GM19099 (cell line): ENCODE measurements around the gene CMTM4.

Source experiments
- POLR2A ChIP-seq: IDR thresholded peaks from 3 replicates; pipeline ENCODE4 v1.6.1; 2011; ENCODE audit warnings: low read depth; ENCODE audit not compliant: insufficient read length; ENCODE audit errors: extremely low read depth

The CMTM4 gene

GRCh38 chr16:66616592-66616991 is 80.0 kb downstream of the CMTM4 start:
- TF ChIP-seq POLR2A, result no peak

GRCh38 chr16:66616169-66616568 is 80.4 kb downstream of the CMTM4 start:
- no peak for TF ChIP-seq POLR2A

GRCh38 chr16:66614161-66614802 is 82.3 kb downstream of the CMTM4 start:
- TF ChIP-seq POLR2A, result no peak

GRCh38 chr16:66612422-66612821 is 84.1 kb downstream of the CMTM4 start:
- no peak for TF ChIP-seq POLR2A

GRCh38 chr16:66610111-66610820 is 86.3 kb downstream of the CMTM4 start:
- no peak for TF ChIP-seq POLR2A

GRCh38 chr16:66609139-66609510 is 87.4 kb downstream of the CMTM4 start:
- no peak for TF ChIP-seq POLR2A

- no peak for TF ChIP-seq POLR2A
These were observed 88.1 kb downstream of the CMTM4 start for GRCh38 chr16:66608241-66609138.

GRCh38 chr16:66605979-66606751 is 90.4 kb downstream of the CMTM4 start:
- no peak for TF ChIP-seq POLR2A

GRCh38 chr16:66605177-66605978 is 91.2 kb downstream of the CMTM4 start:
- no peak for TF ChIP-seq POLR2A

- no peak for TF ChIP-seq POLR2A
These were observed 92.0 kb downstream of the CMTM4 start, which contains the start of gene CMTM3 for GRCh38 chr16:66604376-66605176. TSS of gene CMTM3 (plus strand) at chr16:66604704. CDS start at chr16:66604806, 102 bp downstream.

GRCh38 chr16:66603537-66604375 is 92.8 kb downstream of the CMTM4 start:
- TF ChIP-seq POLR2A, result no peak

- TF ChIP-seq POLR2A, result no peak
These were observed 95.1 kb downstream of the CMTM4 start for GRCh38 chr16:66601471-66601870.

- no peak for TF ChIP-seq POLR2A
These were observed 96.1 kb downstream of the CMTM4 start for GRCh38 chr16:66600477-66600876.

- no peak for TF ChIP-seq POLR2A
These were observed 96.8 kb downstream of the CMTM4 start for GRCh38 chr16:66599726-66600125.
